ENCODE data around the gene VILL. TPM values are rescaled to one million over a fixed set of nuclear protein-coding genes. Genes with fewer than 3 reads are reported as not detected.

The VILL gene
- total and polyA plus RNA-seq, 2 donors (not counting 3 experiments of a cell fraction or from before 2014, with no cell fraction given): 9.0 to 10.0 TPM

GRCh38 chr3:38043486-38043885 lies 52.9 kb downstream of the VILL start:
- Histone ChIP-seq H3K9ac (replicated peaks; ENCODE audit: extremely low read depth, insufficient read depth, low read length) (no peak overlapping the region), H3K27me3 (ENCODE audit: control insufficient read depth in 2 of 2, insufficient read depth in 2 of 2, low read length in 2 of 2) (peaks cover 14 to 25% of the 10 kb centered on the region in 2 experiments), H3K36me3 (ENCODE audit: control insufficient read depth in 2 of 2, extremely low read depth in 1 of 2, insufficient read depth in 2 of 2, low read length in 2 of 2) (no peaks in the 10 kb centered on the region), H4K20me1 (replicated peaks; ENCODE audit: control insufficient read depth, extremely low read depth, insufficient read depth, low read length) (no peaks in the 10 kb centered on the region), H3K4me2 (ENCODE audit: insufficient read depth, low read length) (no peak overlapping the region), H3K27ac (ENCODE audit: insufficient read depth, low read depth, low read length) (no peak overlapping the region), H3K9me1 (replicated peaks; ENCODE audit: control insufficient read depth, extremely low read depth, insufficient read depth, low read length) (no peaks in the 10 kb centered on the region), H3K79me2 (ENCODE audit: control insufficient read depth, insufficient read depth, low read length) (no peaks in the 10 kb centered on the region), H2AFZ (ENCODE audit: low read depth, low read length) (no peak overlapping the region), H3K9me3 (replicated peaks; ENCODE audit: control insufficient read depth, insufficient read depth, low read length) (no peaks in the 10 kb centered on the region), H3K4me1 (ENCODE audit: control insufficient read depth, extremely low read depth, insufficient read depth, low read length) (peaks cover 9% of the 10 kb centered on the region), H3K4me3 (replicated peaks in 1 of 3; ENCODE audit: insufficient read depth in 1 of 3, low read depth in 1 of 3, low read length in 3 of 3) (no peak overlapping the region)
- intact Hi-C loops (cut with micrococcal nuclease) (no loop called here), dilution Hi-C loops (cut with MboI; ENCODE audit: extremely low pct_ligation_motif_present, low sequenced_read_pairs) (no loop called here)
- TF ChIP-seq JUN (IDR thresholded peaks at IDR 0.05; ENCODE audit: borderline replicate concordance, insufficient read depth, insufficient read length, low read depth) (no peak), POLR2A (IDR thresholded peaks at IDR 0.05; ENCODE audit: low read depth, low read length) (no peak), EZH2 (IDR thresholded peaks at IDR 0.05; ENCODE audit: borderline replicate concordance, low read depth, low read length, severe bottlenecking) (no peak), POLR2AphosphoS5 (IDR thresholded peaks at IDR 0.05; ENCODE audit: insufficient read depth, low read depth, low read length) (no peak), MAX (IDR thresholded peaks at IDR 0.05; ENCODE audit: insufficient read depth, insufficient read length) (no peak), GATA2 (IDR thresholded peaks at IDR 0.05; ENCODE audit: insufficient read depth, insufficient read length, low read depth, low read length) (no peak), MYC (IDR thresholded peaks at IDR 0.05; ENCODE audit: low read depth, low read length) (no peak), CTCF (IDR thresholded peaks at IDR 0.05; ENCODE audit: extremely low read depth in 1 of 2, insufficient read depth in 1 of 2, low read depth in 1 of 2, low read length in 2 of 2) (no peak), FOS (IDR thresholded peaks at IDR 0.05; ENCODE audit: borderline replicate concordance, insufficient read depth, low read length) (no peak)
- ChIA-PET POLR2A (no interaction called here), CTCF (no interaction called here)
- no peak for FAIRE-seq
- BruUV-seq (replicated peaks): no TSS peak
- no peak for DNase-seq (ENCODE audit: low read depth, low spot score)
